H1 (cell line): Measurements from ENCODE around the gene STAMBPL1. TPM values are rescaled to one million over a fixed set of nuclear protein-coding genes. Genes with fewer than 3 reads are reported as not detected.

Source experiments
- CBX8 ChIP-seq: fragments of 300-800, 300-1000 bp; sonication (generic); IDR thresholded peaks from 2 replicates; pipeline ENCODE4 v1.7.1; 2016; ENCODE audit warnings: low read depth, low read length, borderline replicate concordance
- CEBPB ChIP-seq: IDR thresholded peaks from 2 replicates; pipeline ENCODE4 v1.6.1; 2012; ENCODE audit warnings: low read depth, low read length
- FOSL1 ChIP-seq: IDR thresholded peaks from 2 replicates; pipeline ENCODE4 v1.6.1; 2011; ENCODE audit warnings: mild to moderate bottlenecking, low read depth, low read length, moderate library complexity; ENCODE audit not compliant: insufficient read depth
- HDAC2 ChIP-seq, 2 experiments: fragments of 300-600 bp in 1 of 2; sonication (generic) in 1 of 2; IDR thresholded peaks; 2 replicates each; pipeline ENCODE4 v1.6.1; 2011 to 2012; ENCODE audit warnings: low read depth in 2 of 2, low read length in 2 of 2, mild to moderate bottlenecking in 2 of 2, moderate library complexity in 2 of 2, borderline replicate concordance in 1 of 2, inconsistent platforms in 1 of 2
- POU5F1 ChIP-seq: IDR thresholded peaks from 2 replicates; pipeline ENCODE4 v1.6.1; 2011; ENCODE audit warnings: low read depth, mild to moderate bottlenecking, low read length, moderate library complexity
- RBBP5 ChIP-seq: IDR thresholded peaks from 2 replicates; pipeline ENCODE4 v1.7.1; 2012; ENCODE audit warnings: low read depth, mild to moderate bottlenecking, inconsistent platforms, low read length, moderate library complexity, borderline replicate concordance
- SP4 ChIP-seq: IDR thresholded peaks from 2 replicates; pipeline ENCODE4 v1.6.1; 2012; ENCODE audit warnings: low read length, inconsistent platforms
- TCF12 ChIP-seq: IDR thresholded peaks from 2 replicates; pipeline ENCODE4 v1.6.1; 2011; ENCODE audit warnings: low read depth, mild to moderate bottlenecking, low read length
- polyA plus RNA-seq, 7 experiments: library from polyadenylated mRNA; depleted of rRNA in 3 of 7; stranded (reverse) in 5 of 7; unstranded in 2 of 7; fragments of >200 nt in 5 of 7; fragments of 200-250 nt in 2 of 7; gene quantifications; 1 replicate in 5 of 7; 2 replicates in 1 of 7; 4 replicates in 1 of 7; pipeline versions ENCODE4 v1.2.1 to v1.2.3, GENCODE V29; 2011 to 2013; ENCODE audit warnings: missing spikeins in 2 of 7, mixed read lengths in 2 of 7
- total RNA-seq: library from RNA; stranded (reverse); fragmentation: NEBNext Ultra II Directional; extraction: Animal tissue kit (Norgen Biotek cat#: 25700); gene quantifications from 2 replicates; pipeline ENCODE4 v1.2.1, GENCODE V29; 2021

STAMBPL1 gene
- total and polyA plus RNA-seq, 2 of the 8 experiments (the other 6 are each of a cell fraction or from before 2014, with no cell fraction given), result 5.5 TPM

DNA sequence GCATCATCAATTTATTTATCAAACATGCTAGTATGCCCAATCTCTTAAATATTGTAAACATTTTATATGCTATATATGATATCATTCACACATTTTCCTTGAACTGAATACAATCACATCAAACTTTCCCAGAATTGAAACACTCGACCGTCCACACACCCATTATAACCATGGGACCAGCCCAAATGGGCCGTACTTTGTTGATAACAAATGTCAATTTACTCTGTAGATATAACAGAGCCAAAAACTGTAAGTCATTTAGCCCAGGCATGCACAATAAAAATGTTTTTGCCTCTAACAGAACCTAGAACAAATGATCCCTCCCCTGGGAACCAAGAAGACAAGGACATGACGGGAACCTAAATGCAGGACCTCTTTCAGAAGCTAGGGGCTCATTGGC is 27.7 kb upstream of the STAMBPL1 start (continued):
- no peak for TF ChIP-seq CEBPB
- TF ChIP-seq HDAC2 (IDR thresholded peaks at IDR 0.05; ENCODE audit: borderline replicate concordance in 1 of 2, low read depth in 2 of 2, low read length in 2 of 2), result no peak
- no peak for TF ChIP-seq FOSL1
- no peak for TF ChIP-seq CBX8
- no peak for TF ChIP-seq SP4
- no peak for TF ChIP-seq RBBP5
- no peak for TF ChIP-seq POU5F1
- no peak for TF ChIP-seq TCF12
